HEK293 (cell line): ENCODE results near the gene STX1B.

Source experiments
- CTCF ChIA-PET: fragments of 350-600 bp; formaldehyde crosslinking; extraction: SDS; loops from one replicate; lab custom pipeline; 2021; ENCODE audit warnings: antibody characterized with exemption; lab: Yijun Ruan, JAX
- POLR2A ChIA-PET: fragments of 300-600 bp; formaldehyde crosslinking; extraction: SDS; loops from one replicate; lab custom pipeline; 2020; ENCODE audit warnings: antibody characterized with exemption, inconsistent platforms; lab: Yijun Ruan, JAX
- H3K27ac ChIP-seq: fragments of 200-500 bp; sonication (Bioruptor generic); 2 replicates; pipeline ENCODE4 v1.5.1; 2014; ENCODE audit warnings: low read depth, low read length, control low read depth, inconsistent platforms; ENCODE audit errors: extremely low read depth
- H3K36me3 ChIP-seq, 2 experiments: fragments of 200-500 bp in 1 of 2; sonication (Bioruptor generic) in 1 of 2; 1 replicate in 1 of 2; 2 replicates in 1 of 2; pipeline ENCODE4 v1.5.1; 2014 to 2017; ENCODE audit warnings: inconsistent platforms in 2 of 2, low read length in 2 of 2; ENCODE audit not compliant: control insufficient read depth in 2 of 2, insufficient read depth in 1 of 2
- H3K4me1 ChIP-seq: fragments of 200-500 bp; sonication (Bioruptor generic); 2 replicates; pipeline ENCODE4 v1.5.1; 2014; ENCODE audit warnings: mild to moderate bottlenecking, low read length, inconsistent platforms; ENCODE audit not compliant: control insufficient read depth, insufficient read depth
- H3K4me3 ChIP-seq: 2 replicates; pipeline ENCODE4 v1.5.1; 2011; ENCODE audit warnings: low read depth, mild to moderate bottlenecking, control low read depth, low read length, moderate library complexity
- H3K9me3 ChIP-seq: fragments of 200-500 bp; sonication (Bioruptor generic); 2 replicates; pipeline ENCODE4 v1.5.1; 2014; ENCODE audit warnings: low read depth, low read length, inconsistent platforms; ENCODE audit not compliant: control insufficient read depth, insufficient read depth
- ZEB2 ChIP-seq: fragments of 450-650 bp; formaldehyde crosslinking; IDR thresholded peaks from 2 replicates; pipeline ENCODE4 v1.5.1; 2016; ENCODE audit warnings: missing biosample characterization, missing genetic modification characterization
- ZFHX2 ChIP-seq: fragments of 450-650 bp; formaldehyde crosslinking; conservative IDR thresholded peaks from 2 replicates; pipeline ENCODE4 v1.5.1; 2016; ENCODE audit warnings: missing biosample characterization, missing genetic modification characterization
- ZFP41 ChIP-seq: fragments of 450-650 bp; formaldehyde crosslinking; IDR thresholded peaks from 2 replicates; pipeline ENCODE4 v1.5.1; 2016; ENCODE audit warnings: missing biosample characterization, missing genetic modification characterization, borderline replicate concordance
- ZFP69B ChIP-seq: fragments of 450-650 bp; formaldehyde crosslinking; IDR thresholded peaks from 2 replicates; pipeline ENCODE4 v1.5.1; 2016; ENCODE audit warnings: missing biosample characterization, missing genetic modification characterization
- ZNF138 ChIP-seq: fragments of 450-650 bp; formaldehyde crosslinking; IDR thresholded peaks from 2 replicates; pipeline ENCODE4 v1.5.1; 2016; ENCODE audit warnings: missing biosample characterization, missing genetic modification characterization, borderline replicate concordance
- ZNF140 ChIP-seq: fragments of 450-650 bp; formaldehyde crosslinking; IDR thresholded peaks from 2 replicates; pipeline ENCODE4 v1.5.1; 2016; ENCODE audit warnings: missing biosample characterization, missing genetic modification characterization
- ZNF2 ChIP-seq: fragments of 450-650 bp; formaldehyde crosslinking; IDR thresholded peaks from 2 replicates; pipeline ENCODE4 v1.5.1; 2016; ENCODE audit warnings: missing biosample characterization, missing genetic modification characterization
- ZNF266 ChIP-seq: fragments of 450-650 bp; formaldehyde crosslinking; IDR thresholded peaks from 2 replicates; pipeline ENCODE4 v1.5.1; 2016; ENCODE audit warnings: missing biosample characterization, missing genetic modification characterization, low read depth
- ZNF600 ChIP-seq: fragments of 450-650 bp; formaldehyde crosslinking; IDR thresholded peaks from 2 replicates; pipeline ENCODE4 v1.5.1; 2016; ENCODE audit warnings: missing biosample characterization, missing genetic modification characterization
- TF ChIP-seq, protein P1 (sequence below): fragments of 450-650 bp; formaldehyde crosslinking; IDR thresholded peaks from 2 replicates; pipeline ENCODE4 v1.5.1; 2016; ENCODE audit warnings: missing biosample characterization, missing genetic modification characterization
- TF ChIP-seq, protein P2 (sequence below): fragments of 450-650 bp; formaldehyde crosslinking; IDR thresholded peaks from 2 replicates; pipeline ENCODE4 v1.5.1; 2016; ENCODE audit warnings: missing biosample characterization, missing genetic modification characterization, borderline replicate concordance
- TF ChIP-seq, protein P3 (sequence below): fragments of 450-650 bp; IDR thresholded peaks from 2 replicates; pipeline ENCODE4 v1.5.1; 2018; ENCODE audit warnings: missing biosample characterization, missing genetic modification characterization
- TF ChIP-seq, protein P4 (sequence below): IDR thresholded peaks from 2 replicates; pipeline ENCODE4 v1.6.1; 2011; ENCODE audit warnings: mild to moderate bottlenecking, low read depth, low read length, borderline replicate concordance
- TF ChIP-seq, protein P5 (sequence below): fragments of 450-650 bp; formaldehyde crosslinking; IDR thresholded peaks from 2 replicates; pipeline ENCODE4 v1.5.1; 2016; ENCODE audit warnings: missing biosample characterization, missing genetic modification characterization, borderline replicate concordance
- TF ChIP-seq, protein P6 (sequence below): fragments of 450-650 bp; formaldehyde crosslinking; IDR thresholded peaks from 2 replicates; pipeline ENCODE4 v1.5.1; 2017; ENCODE audit warnings: missing biosample characterization, missing genetic modification characterization
- TF ChIP-seq, protein P7 (sequence below): fragments of 450-650 bp; formaldehyde crosslinking; IDR thresholded peaks from 2 replicates; pipeline ENCODE4 v1.5.1; 2016; ENCODE audit warnings: missing biosample characterization, missing genetic modification characterization

STX1B gene

DNA sequence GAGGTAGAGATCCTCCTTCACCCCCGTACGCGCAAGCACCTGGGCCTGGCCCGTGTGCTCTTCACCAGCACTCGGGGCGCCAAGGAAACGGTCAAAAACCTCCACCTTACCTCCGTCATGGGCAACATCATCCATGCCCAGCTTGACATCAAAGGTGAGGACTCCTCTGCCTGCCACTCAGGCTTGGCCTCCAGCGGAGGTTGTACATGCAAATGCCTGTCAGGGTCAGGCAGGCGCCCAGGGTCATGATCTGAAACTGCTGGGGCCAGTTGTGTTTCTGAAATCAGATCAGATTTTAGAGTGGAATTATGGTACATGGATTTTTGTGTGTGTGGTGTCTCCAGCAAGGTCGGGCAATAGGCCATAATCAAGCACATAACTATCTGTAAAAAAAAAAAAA is 49.1 kb downstream of the STX1B start:
- Histone ChIP-seq H3K9me3 (no peaks in the 10 kb centered on the region), H3K4me1 (no peaks in the 10 kb centered on the region), H3K36me3 (peaks cover 49 to 79% of the 10 kb centered on the region in 2 experiments), H3K27ac (no peak overlapping the region), H3K4me3 (no peak overlapping the region)
- ChIA-PET POLR2A (interaction anchor here (0.6 to 0.7 kb wide), 2 partner anchors 19 to 197 kb away, joined by 5 to 10 read pairs; no protein-coding TSS in a partner anchor), CTCF (interaction anchor here (0.6 to 1.1 kb wide), 3 partner anchors 24 to 477 kb away, joined by 3 to 4 read pairs (median 4); partner anchors contain the start of gene HSD3B7)
- TF ChIP-seq ZNF138, result no peak
- TF ChIP-seq, protein P1, sequence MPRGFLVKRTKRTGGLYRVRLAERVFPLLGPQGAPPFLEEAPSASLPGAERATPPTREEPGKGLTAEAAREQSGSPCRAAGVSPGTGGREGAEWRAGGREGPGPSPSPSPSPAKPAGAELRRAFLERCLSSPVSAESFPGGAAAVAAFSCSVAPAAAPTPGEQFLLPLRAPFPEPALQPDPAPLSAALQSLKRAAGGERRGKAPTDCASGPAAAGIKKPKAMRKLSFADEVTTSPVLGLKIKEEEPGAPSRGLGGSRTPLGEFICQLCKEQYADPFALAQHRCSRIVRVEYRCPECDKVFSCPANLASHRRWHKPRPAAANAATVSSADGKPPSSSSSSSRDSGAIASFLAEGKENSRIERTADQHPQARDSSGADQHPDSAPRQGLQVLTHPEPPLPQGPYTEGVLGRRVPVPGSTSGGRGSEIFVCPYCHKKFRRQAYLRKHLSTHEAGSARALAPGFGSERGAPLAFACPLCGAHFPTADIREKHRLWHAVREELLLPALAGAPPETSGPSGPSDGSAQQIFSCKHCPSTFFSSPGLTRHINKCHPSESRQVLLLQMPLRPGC, result no peak
- TF ChIP-seq ZNF266 (tag by site-specific recombination), result no peak
- no peak for TF ChIP-seq ZNF600 (tag by site-specific recombination)
- TF ChIP-seq ZFP69B (tag by site-specific recombination), result no peak
- TF ChIP-seq, protein P2, sequence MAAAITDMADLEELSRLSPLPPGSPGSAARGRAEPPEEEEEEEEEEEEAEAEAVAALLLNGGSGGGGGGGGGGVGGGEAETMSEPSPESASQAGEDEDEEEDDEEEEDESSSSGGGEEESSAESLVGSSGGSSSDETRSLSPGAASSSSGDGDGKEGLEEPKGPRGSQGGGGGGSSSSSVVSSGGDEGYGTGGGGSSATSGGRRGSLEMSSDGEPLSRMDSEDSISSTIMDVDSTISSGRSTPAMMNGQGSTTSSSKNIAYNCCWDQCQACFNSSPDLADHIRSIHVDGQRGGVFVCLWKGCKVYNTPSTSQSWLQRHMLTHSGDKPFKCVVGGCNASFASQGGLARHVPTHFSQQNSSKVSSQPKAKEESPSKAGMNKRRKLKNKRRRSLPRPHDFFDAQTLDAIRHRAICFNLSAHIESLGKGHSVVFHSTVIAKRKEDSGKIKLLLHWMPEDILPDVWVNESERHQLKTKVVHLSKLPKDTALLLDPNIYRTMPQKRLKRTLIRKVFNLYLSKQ (tag by site-specific recombination), result no peak
- no peak for TF ChIP-seq ZFHX2 (tag by site-specific recombination)
- no peak for TF ChIP-seq ZFP41 (tag by site-specific recombination)
- TF ChIP-seq ZNF140 (tag by site-specific recombination), result no peak
- TF ChIP-seq, protein P3, sequence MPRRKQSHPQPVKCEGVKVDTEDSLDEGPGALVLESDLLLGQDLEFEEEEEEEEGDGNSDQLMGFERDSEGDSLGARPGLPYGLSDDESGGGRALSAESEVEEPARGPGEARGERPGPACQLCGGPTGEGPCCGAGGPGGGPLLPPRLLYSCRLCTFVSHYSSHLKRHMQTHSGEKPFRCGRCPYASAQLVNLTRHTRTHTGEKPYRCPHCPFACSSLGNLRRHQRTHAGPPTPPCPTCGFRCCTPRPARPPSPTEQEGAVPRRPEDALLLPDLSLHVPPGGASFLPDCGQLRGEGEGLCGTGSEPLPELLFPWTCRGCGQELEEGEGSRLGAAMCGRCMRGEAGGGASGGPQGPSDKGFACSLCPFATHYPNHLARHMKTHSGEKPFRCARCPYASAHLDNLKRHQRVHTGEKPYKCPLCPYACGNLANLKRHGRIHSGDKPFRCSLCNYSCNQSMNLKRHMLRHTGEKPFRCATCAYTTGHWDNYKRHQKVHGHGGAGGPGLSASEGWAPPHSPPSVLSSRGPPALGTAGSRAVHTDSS, result no peak
- TF ChIP-seq, protein P4, sequence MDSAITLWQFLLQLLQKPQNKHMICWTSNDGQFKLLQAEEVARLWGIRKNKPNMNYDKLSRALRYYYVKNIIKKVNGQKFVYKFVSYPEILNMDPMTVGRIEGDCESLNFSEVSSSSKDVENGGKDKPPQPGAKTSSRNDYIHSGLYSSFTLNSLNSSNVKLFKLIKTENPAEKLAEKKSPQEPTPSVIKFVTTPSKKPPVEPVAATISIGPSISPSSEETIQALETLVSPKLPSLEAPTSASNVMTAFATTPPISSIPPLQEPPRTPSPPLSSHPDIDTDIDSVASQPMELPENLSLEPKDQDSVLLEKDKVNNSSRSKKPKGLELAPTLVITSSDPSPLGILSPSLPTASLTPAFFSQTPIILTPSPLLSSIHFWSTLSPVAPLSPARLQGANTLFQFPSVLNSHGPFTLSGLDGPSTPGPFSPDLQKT, result no peak
- TF ChIP-seq, protein P5, sequence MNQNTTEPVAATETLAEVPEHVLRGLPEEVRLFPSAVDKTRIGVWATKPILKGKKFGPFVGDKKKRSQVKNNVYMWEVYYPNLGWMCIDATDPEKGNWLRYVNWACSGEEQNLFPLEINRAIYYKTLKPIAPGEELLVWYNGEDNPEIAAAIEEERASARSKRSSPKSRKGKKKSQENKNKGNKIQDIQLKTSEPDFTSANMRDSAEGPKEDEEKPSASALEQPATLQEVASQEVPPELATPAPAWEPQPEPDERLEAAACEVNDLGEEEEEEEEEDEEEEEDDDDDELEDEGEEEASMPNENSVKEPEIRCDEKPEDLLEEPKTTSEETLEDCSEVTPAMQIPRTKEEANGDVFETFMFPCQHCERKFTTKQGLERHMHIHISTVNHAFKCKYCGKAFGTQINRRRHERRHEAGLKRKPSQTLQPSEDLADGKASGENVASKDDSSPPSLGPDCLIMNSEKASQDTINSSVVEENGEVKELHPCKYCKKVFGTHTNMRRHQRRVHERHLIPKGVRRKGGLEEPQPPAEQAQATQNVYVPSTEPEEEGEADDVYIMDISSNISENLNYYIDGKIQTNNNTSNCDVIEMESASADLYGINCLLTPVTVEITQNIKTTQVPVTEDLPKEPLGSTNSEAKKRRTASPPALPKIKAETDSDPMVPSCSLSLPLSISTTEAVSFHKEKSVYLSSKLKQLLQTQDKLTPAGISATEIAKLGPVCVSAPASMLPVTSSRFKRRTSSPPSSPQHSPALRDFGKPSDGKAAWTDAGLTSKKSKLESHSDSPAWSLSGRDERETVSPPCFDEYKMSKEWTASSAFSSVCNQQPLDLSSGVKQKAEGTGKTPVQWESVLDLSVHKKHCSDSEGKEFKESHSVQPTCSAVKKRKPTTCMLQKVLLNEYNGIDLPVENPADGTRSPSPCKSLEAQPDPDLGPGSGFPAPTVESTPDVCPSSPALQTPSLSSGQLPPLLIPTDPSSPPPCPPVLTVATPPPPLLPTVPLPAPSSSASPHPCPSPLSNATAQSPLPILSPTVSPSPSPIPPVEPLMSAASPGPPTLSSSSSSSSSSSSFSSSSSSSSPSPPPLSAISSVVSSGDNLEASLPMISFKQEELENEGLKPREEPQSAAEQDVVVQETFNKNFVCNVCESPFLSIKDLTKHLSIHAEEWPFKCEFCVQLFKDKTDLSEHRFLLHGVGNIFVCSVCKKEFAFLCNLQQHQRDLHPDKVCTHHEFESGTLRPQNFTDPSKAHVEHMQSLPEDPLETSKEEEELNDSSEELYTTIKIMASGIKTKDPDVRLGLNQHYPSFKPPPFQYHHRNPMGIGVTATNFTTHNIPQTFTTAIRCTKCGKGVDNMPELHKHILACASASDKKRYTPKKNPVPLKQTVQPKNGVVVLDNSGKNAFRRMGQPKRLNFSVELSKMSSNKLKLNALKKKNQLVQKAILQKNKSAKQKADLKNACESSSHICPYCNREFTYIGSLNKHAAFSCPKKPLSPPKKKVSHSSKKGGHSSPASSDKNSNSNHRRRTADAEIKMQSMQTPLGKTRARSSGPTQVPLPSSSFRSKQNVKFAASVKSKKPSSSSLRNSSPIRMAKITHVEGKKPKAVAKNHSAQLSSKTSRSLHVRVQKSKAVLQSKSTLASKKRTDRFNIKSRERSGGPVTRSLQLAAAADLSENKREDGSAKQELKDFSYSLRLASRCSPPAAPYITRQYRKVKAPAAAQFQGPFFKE (tag by site-specific recombination), result no peak
- TF ChIP-seq ZNF2 (tag by site-specific recombination), result no peak
- TF ChIP-seq, protein P6, sequence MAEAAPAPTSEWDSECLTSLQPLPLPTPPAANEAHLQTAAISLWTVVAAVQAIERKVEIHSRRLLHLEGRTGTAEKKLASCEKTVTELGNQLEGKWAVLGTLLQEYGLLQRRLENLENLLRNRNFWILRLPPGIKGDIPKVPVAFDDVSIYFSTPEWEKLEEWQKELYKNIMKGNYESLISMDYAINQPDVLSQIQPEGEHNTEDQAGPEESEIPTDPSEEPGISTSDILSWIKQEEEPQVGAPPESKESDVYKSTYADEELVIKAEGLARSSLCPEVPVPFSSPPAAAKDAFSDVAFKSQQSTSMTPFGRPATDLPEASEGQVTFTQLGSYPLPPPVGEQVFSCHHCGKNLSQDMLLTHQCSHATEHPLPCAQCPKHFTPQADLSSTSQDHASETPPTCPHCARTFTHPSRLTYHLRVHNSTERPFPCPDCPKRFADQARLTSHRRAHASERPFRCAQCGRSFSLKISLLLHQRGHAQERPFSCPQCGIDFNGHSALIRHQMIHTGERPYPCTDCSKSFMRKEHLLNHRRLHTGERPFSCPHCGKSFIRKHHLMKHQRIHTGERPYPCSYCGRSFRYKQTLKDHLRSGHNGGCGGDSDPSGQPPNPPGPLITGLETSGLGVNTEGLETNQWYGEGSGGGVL (tag by site-specific recombination), result no peak
- TF ChIP-seq ZEB2 (tag by site-specific recombination), result no peak
- TF ChIP-seq, protein P7, sequence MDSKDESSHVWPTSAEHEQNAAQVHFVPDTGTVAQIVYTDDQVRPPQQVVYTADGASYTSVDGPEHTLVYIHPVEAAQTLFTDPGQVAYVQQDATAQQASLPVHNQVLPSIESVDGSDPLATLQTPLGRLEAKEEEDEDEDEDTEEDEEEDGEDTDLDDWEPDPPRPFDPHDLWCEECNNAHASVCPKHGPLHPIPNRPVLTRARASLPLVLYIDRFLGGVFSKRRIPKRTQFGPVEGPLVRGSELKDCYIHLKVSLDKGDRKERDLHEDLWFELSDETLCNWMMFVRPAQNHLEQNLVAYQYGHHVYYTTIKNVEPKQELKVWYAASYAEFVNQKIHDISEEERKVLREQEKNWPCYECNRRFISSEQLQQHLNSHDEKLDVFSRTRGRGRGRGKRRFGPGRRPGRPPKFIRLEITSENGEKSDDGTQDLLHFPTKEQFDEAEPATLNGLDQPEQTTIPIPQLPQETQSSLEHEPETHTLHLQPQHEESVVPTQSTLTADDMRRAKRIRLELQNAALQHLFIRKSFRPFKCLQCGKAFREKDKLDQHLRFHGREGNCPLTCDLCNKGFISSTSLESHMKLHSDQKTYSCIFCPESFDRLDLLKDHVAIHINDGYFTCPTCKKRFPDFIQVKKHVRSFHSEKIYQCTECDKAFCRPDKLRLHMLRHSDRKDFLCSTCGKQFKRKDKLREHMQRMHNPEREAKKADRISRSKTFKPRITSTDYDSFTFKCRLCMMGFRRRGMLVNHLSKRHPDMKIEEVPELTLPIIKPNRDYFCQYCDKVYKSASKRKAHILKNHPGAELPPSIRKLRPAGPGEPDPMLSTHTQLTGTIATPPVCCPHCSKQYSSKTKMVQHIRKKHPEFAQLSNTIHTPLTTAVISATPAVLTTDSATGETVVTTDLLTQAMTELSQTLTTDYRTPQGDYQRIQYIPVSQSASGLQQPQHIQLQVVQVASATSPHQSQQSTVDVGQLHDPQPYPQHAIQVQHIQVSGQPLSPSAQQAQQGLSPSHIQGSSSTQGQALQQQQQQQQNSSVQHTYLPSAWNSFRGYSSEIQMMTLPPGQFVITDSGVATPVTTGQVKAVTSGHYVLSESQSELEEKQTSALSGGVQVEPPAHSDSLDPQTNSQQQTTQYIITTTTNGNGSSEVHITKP (tag by site-specific recombination), result no peak
